Keratinocyte (primary cell): ENCODE results near the gene PRICKLE4. TPM values are rescaled to one million over a fixed set of nuclear protein-coding genes. Genes with fewer than 3 reads are reported as not detected.

Experiments used
- DNase-seq: peaks from one replicate; pipeline ENCODE4 v3.0.0-alpha.2; 2011; ENCODE audit warnings: low read depth, missing footprints, low spot score
- FAIRE-seq: peaks from 2 replicates; lab custom pipeline; 2011; peaks lifted over from hg19 to GRCh38; lab: Jason Lieb, UNC
- H2AFZ ChIP-seq: 2 replicates; pipeline ENCODE4 v1.6.0; 2012; ENCODE audit warnings: low read length, control low read depth, inconsistent platforms; ENCODE audit not compliant: control insufficient read depth
- H3K27ac ChIP-seq: 2 replicates; pipeline ENCODE4 v1.5.1; 2011; ENCODE audit warnings: low read length; ENCODE audit not compliant: control insufficient read depth, insufficient read depth
- H3K27me3 ChIP-seq: 3 replicates; pipeline ENCODE4 v1.6.0; 2011; ENCODE audit warnings: low read length; ENCODE audit not compliant: control insufficient read depth, insufficient read depth; ENCODE audit errors: extremely low read depth
- H3K36me3 ChIP-seq, 2 experiments: 2 replicates in 1 of 2; 3 replicates in 1 of 2; pipeline ENCODE4 v1.5.1; 2011; ENCODE audit warnings: low read length in 2 of 2, mild to moderate bottlenecking in 1 of 2; ENCODE audit not compliant: control insufficient read depth in 2 of 2, insufficient read depth in 2 of 2; ENCODE audit errors: extremely low read depth in 1 of 2
- H3K4me1 ChIP-seq: 3 replicates; pipeline ENCODE4 v1.5.1; 2011; ENCODE audit warnings: low read length; ENCODE audit not compliant: control insufficient read depth, insufficient read depth; ENCODE audit errors: extremely low read depth
- H3K4me2 ChIP-seq: 3 replicates; pipeline ENCODE4 v1.6.0; 2011; ENCODE audit warnings: low read depth, low read length; ENCODE audit not compliant: control insufficient read depth, insufficient read depth; ENCODE audit errors: extremely low read depth
- H3K4me3 ChIP-seq, 3 experiments: fragments of 200-600 bp in 1 of 3; sonication (generic) in 1 of 3; 2 replicates in 2 of 3; 3 replicates in 1 of 3; pipeline ENCODE4 v1.5.1; 2011 to 2016; ENCODE audit warnings: low read length in 3 of 3, mild to moderate bottlenecking in 3 of 3, control low read depth in 2 of 3, inconsistent platforms in 1 of 3, low read depth in 1 of 3, mixed read lengths in 1 of 3, mixed run types in 1 of 3, moderate library complexity in 1 of 3; ENCODE audit not compliant: control insufficient read depth in 2 of 3, insufficient read depth in 2 of 3; ENCODE audit errors: extremely low read depth in 1 of 3
- H3K79me2 ChIP-seq: 2 replicates; pipeline ENCODE4 v1.6.0; 2012; ENCODE audit warnings: low read length; ENCODE audit not compliant: control insufficient read depth, insufficient read depth
- H3K9ac ChIP-seq: 3 replicates; pipeline ENCODE4 v1.6.0; 2011; ENCODE audit warnings: low read length; ENCODE audit not compliant: control insufficient read depth, insufficient read depth; ENCODE audit errors: extremely low read depth
- H3K9me1 ChIP-seq: 3 replicates; pipeline ENCODE4 v1.6.0; 2011; ENCODE audit warnings: low read length; ENCODE audit not compliant: control insufficient read depth, insufficient read depth; ENCODE audit errors: extremely low read depth
- H3K9me3 ChIP-seq: 2 replicates; pipeline ENCODE4 v1.5.1; 2012; ENCODE audit warnings: low read depth, low read length; ENCODE audit not compliant: control insufficient read depth
- H4K20me1 ChIP-seq: 3 replicates; pipeline ENCODE4 v1.6.0; 2011; ENCODE audit warnings: low read length; ENCODE audit not compliant: control insufficient read depth, insufficient read depth; ENCODE audit errors: extremely low read depth
- CTCF ChIP-seq, 3 experiments: IDR thresholded peaks in 1 of 3; conservative IDR thresholded peaks in 1 of 3; optimal IDR thresholded peaks in 1 of 3; 2 replicates in 2 of 3; 3 replicates in 1 of 3; pipeline versions ENCODE3 to v1.5.1; 2011; ENCODE audit warnings: low read length in 3 of 3, mild to moderate bottlenecking in 3 of 3, moderate library complexity in 2 of 3, control low read depth in 1 of 3, inconsistent platforms in 1 of 3; ENCODE audit not compliant: insufficient read depth in 2 of 3; ENCODE audit errors: extremely low read depth in 1 of 3
- EZH2 ChIP-seq: IDR thresholded peaks from one replicate; pipeline ENCODE4 v1.6.1; 2012; ENCODE audit warnings: inconsistent platforms, mild to moderate bottlenecking, low read length, moderate library complexity
- dilution Hi-C: fragments of 300-500 bp; cut with MboI; formaldehyde crosslinking; loops from one replicate; pipeline ENCODE4 v1.7.0; 2020; ENCODE audit warnings: low sequenced_read_pairs; ENCODE audit not compliant: extremely low pct_ligation_motif_present
- polyA plus RNA-seq, 5 experiments: library from polyadenylated mRNA; depleted of rRNA in 3 of 5; stranded (reverse) in 3 of 5; stranded (forward) in 1 of 5; unstranded in 1 of 5; fragments of >200 nt; gene quantifications; 1 replicate in 1 of 5; 2 replicates in 3 of 5; 3 replicates in 1 of 5; pipeline versions ENCODE4 v1.2.1 to v1.2.3, GENCODE V29; 2011 to 2012; ENCODE audit warnings: missing spikeins in 2 of 5, low read depth in 1 of 5, low replicate concordance in 1 of 5

PRICKLE4 gene
- polyA plus RNA-seq, 1 donor (not counting 4 experiments of a cell fraction or from before 2014, with no cell fraction given): 0.13 TPM

GRCh38 chr6:41769376-41769775 is 11.2 kb upstream of the PRICKLE4 start:
- Histone ChIP-seq H3K9ac (no peak overlapping the region), H3K4me2 (no peak overlapping the region), H3K4me1 (peaks cover 23% of the 10 kb centered on the region), H3K9me3 (no peaks in the 10 kb centered on the region), H4K20me1 (no peaks in the 10 kb centered on the region), H3K9me1 (no peaks in the 10 kb centered on the region), H3K36me3 (peaks cover 5 to 8% of the 10 kb centered on the region in 2 experiments), H3K4me3 (no peak overlapping the region), H3K27ac (no peak overlapping the region), H3K79me2 (no peaks in the 10 kb centered on the region), H3K27me3 (no peaks in the 10 kb centered on the region), H2AFZ (no peak overlapping the region)
- FAIRE-seq: no peak
- DNase-seq: no peak
- TF ChIP-seq CTCF (optimal IDR thresholded peaks at IDR 0.05 in 1 of 3, IDR thresholded peaks at IDR 0.05 in 1 of 3, conservative IDR thresholded peaks at IDR 0.05 in 1 of 3; ENCODE audit: extremely low read depth in 1 of 3, insufficient read depth in 2 of 3, low read length in 3 of 3) (no peak), EZH2 (no peak)
- dilution Hi-C loops: no loop called here

GRCh38 chr6:41770381-41771057 is 10.1 kb upstream of the PRICKLE4 start:
- H3K79me2 ChIP-seq: no peaks in the 10 kb centered on the region
- dilution Hi-C loops: no loop called here
- no peak overlapping the region for H3K4me3 ChIP-seq
- H3K27ac ChIP-seq: no peak overlapping the region
- H3K9me3 ChIP-seq: no peaks in the 10 kb centered on the region
- no peaks in the 10 kb centered on the region for H3K27me3 ChIP-seq
- no peak for FAIRE-seq
- DNase-seq: no peak
- H3K4me1 ChIP-seq: peaks cover 23% of the 10 kb centered on the region
- H3K4me2 ChIP-seq: no peak overlapping the region
- peaks cover 13 to 20% of the 10 kb centered on the region in 2 experiments for H3K36me3 ChIP-seq
- H3K9me1 ChIP-seq: no peaks in the 10 kb centered on the region
- TF ChIP-seq CTCF (optimal IDR thresholded peaks at IDR 0.05 in 1 of 3, IDR thresholded peaks at IDR 0.05 in 1 of 3, conservative IDR thresholded peaks at IDR 0.05 in 1 of 3; ENCODE audit: extremely low read depth in 1 of 3, insufficient read depth in 2 of 3, low read length in 3 of 3): no peak
- no peak for TF ChIP-seq EZH2
- H4K20me1 ChIP-seq: no peaks in the 10 kb centered on the region
- H3K9ac ChIP-seq: no peak overlapping the region
- no peak overlapping the region for H2AFZ ChIP-seq
